Endothelial cell of umbilical vein (primary cell): Measurements from ENCODE around the gene SDSL.

Experiments
- CTCF ChIP-seq, 2 donors: IDR thresholded peaks; 1 replicate in 1 of 2; 2 replicates in 1 of 2; pipeline ENCODE4 v1.5.1; 2011; ENCODE audit warnings: low read length in 2 of 2, mild to moderate bottlenecking in 2 of 2, moderate library complexity in 2 of 2, control low read depth in 1 of 2, inconsistent platforms in 1 of 2, low read depth in 1 of 2; ENCODE audit not compliant: insufficient read depth in 1 of 2; ENCODE audit errors: extremely low read depth in 1 of 2
- EZH2 ChIP-seq: IDR thresholded peaks from 2 replicates; pipeline ENCODE4 v1.6.1; 2012; ENCODE audit warnings: borderline replicate concordance, low read depth, mild to moderate bottlenecking, moderate library complexity, low read length, inconsistent platforms; ENCODE audit not compliant: severe bottlenecking
- FOS ChIP-seq: IDR thresholded peaks from 2 replicates; pipeline ENCODE4 v1.6.1; 2011; ENCODE audit warnings: mild to moderate bottlenecking, low read length, moderate library complexity, borderline replicate concordance; ENCODE audit not compliant: insufficient read depth
- MAX ChIP-seq: IDR thresholded peaks from 2 replicates; pipeline ENCODE4 v1.6.1; 2011; ENCODE audit not compliant: insufficient read depth, insufficient read length
- POLR2A ChIP-seq: IDR thresholded peaks from 2 replicates; pipeline ENCODE4 v1.6.1; 2012; ENCODE audit warnings: low read depth, mild to moderate bottlenecking, control low read depth, low read length
- POLR2AphosphoS5 ChIP-seq: IDR thresholded peaks from 2 replicates; pipeline ENCODE4 v1.6.1; 2012; ENCODE audit warnings: low read depth, mild to moderate bottlenecking, control low read depth, low read length, moderate library complexity; ENCODE audit not compliant: insufficient read depth

- TF ChIP-seq CTCF (IDR thresholded peaks at IDR 0.05; ENCODE audit: extremely low read depth in 1 of 2, insufficient read depth in 1 of 2, low read depth in 1 of 2, low read length in 2 of 2) (no peak), POLR2AphosphoS5 (no peak), POLR2A (no peak), MAX (no peak), FOS (no peak), EZH2 (no peak)
Measured at GRCh38 chr12:113393749-113394148, 28.4 kb upstream of the SDSL start.
